ENCODE measurements around the gene STK32B. TPM values are rescaled to one million over a fixed set of nuclear protein-coding genes. Genes with fewer than 3 reads are reported as not detected.

The STK32B gene
- total and polyA plus RNA-seq, 3 donors from 2014 or later, result 17.5 to 29.7 (median 22.6) TPM

Small RNAs within 50 kb of the gene (small RNA-seq; reads per million reads assigned to genes)
- 0 reads per million in 2 donors for gene RF00019

Other genes starting within 250 kb of the STK32B start
- gene MSX1, start 191.8 kb upstream of the STK32B start, total RNA-seq, result 1 to 10 TPM in 1 of 2 donors, under 1 TPM in 1; 0.99 to 1.7 TPM
- 1.7 TPM for gene MSX1, start 191.8 kb upstream of the STK32B start, polyA plus RNA-seq (ENCODE audit: insufficient read depth, low read depth, low replicate concordance)
- gene CYTL1, start 32.0 kb upstream of the STK32B start, total RNA-seq, result under 1 TPM in 1 of 2 donors, not detected in 1; 0.39 TPM
- 3.1 TPM for gene CYTL1, start 32.0 kb upstream of the STK32B start, polyA plus RNA-seq (ENCODE audit: insufficient read depth, low read depth, low replicate concordance)